PC-3 (cell line): ENCODE data around the gene DHRS1. TPM values are rescaled to one million over a fixed set of nuclear protein-coding genes. Genes with fewer than 3 reads are reported as not detected.
"Not testable (repeated sequence)": the region's sequence is repeated elsewhere in the genome, so short reads cannot be mapped to it uniquely, and the experiment has no call there.

Experiments used
- ATAC-seq: fragments of 200-7000 bp; cut with Tn5 transposase; 2 replicates; pipeline ENCODE4 v1.9.1; 2020; ENCODE audit warnings: mild to moderate bottlenecking, moderate library complexity
- BruUV-seq: library from RNA; stranded (reverse); fragments of 400-500 nt; replicated peaks from 2 replicates; lab custom pipeline; 2021; lab: Mats Ljungman, UMichigan
- CTCF ChIA-PET: fragments of 300-600 bp; sonication (Branson Sonifier 250); formaldehyde crosslinking; loops from one replicate; lab custom pipeline; 2022; ENCODE audit warnings: antibody characterized with exemption; lab: Charles Lee
- POLR2A ChIA-PET: fragments of 300-600 bp; sonication (Branson Sonifier 250); formaldehyde crosslinking; loops from one replicate; lab custom pipeline; 2022; ENCODE audit warnings: antibody characterized with exemption; ENCODE audit not compliant: unreplicated experiment; lab: Charles Lee
- DNase-seq: peaks from one replicate; pipeline ENCODE4 v3.0.0-alpha.2; 2015
- H2AFZ ChIP-seq: fragments of 300-600 bp; sonication (generic); 2 replicates; pipeline ENCODE4 v1.6.0; 2016; ENCODE audit warnings: antibody characterized with exemption, low read length
- H3F3A ChIP-seq: fragments of 300-600 bp; sonication (generic); one replicate; pipeline ENCODE4 v1.6.0; 2017; ENCODE audit warnings: antibody characterized with exemption, low read length, control low read depth, mild to moderate bottlenecking; ENCODE audit not compliant: unreplicated experiment
- H3K27ac ChIP-seq: fragments of 300-600 bp; sonication (generic); 2 replicates; pipeline ENCODE4 v1.5.1; 2016; ENCODE audit warnings: mild to moderate bottlenecking, low read length
- H3K27me3 ChIP-seq: fragments of 300-600 bp; sonication (generic); 2 replicates; pipeline ENCODE4 v1.6.1; 2016; ENCODE audit warnings: low read length, mixed read lengths
- H3K36me3 ChIP-seq: fragments of 300-600 bp; sonication (generic); 2 replicates; pipeline ENCODE4 v1.6.1; 2016; ENCODE audit warnings: low read depth, mixed run types, low read length, mixed read lengths
- H3K4me1 ChIP-seq: fragments of 300-600 bp; sonication (generic); 2 replicates; pipeline ENCODE4 v1.5.1; 2016; ENCODE audit warnings: low read length; ENCODE audit not compliant: insufficient read depth
- H3K4me2 ChIP-seq: fragments of 300-600 bp; sonication (generic); 2 replicates; pipeline ENCODE4 v1.6.0; 2016; ENCODE audit warnings: low read length
- H3K4me3 ChIP-seq: fragments of 300-600 bp; sonication (generic); 2 replicates; pipeline ENCODE4 v1.5.1; 2016; ENCODE audit warnings: mild to moderate bottlenecking, low read length, mixed read lengths
- H3K79me2 ChIP-seq: fragments of 300-600 bp; sonication (generic); 2 replicates; pipeline ENCODE4 v1.6.1; 2017; ENCODE audit warnings: low read length, mixed read lengths
- H3K9ac ChIP-seq: fragments of 300-600 bp; sonication (generic); 2 replicates; pipeline ENCODE4 v1.6.0; 2016; ENCODE audit warnings: mild to moderate bottlenecking, low read length
- H3K9me2 ChIP-seq: fragments of 300-600 bp; sonication (generic); replicated peaks from 2 replicates; pipeline ENCODE4 v1.6.1; 2016; ENCODE audit warnings: mixed run types, low read length, mixed read lengths
- H3K9me3 ChIP-seq: fragments of 300-600 bp; sonication (generic); 2 replicates; pipeline ENCODE4 v1.6.1; 2016; ENCODE audit warnings: low read length, mixed read lengths
- H4K20me1 ChIP-seq: fragments of 300-600 bp; sonication (generic); 2 replicates; pipeline ENCODE4 v1.6.1; 2016; ENCODE audit warnings: low read length, mixed read lengths
- EZH2 ChIP-seq: fragments of 300-600 bp; sonication (generic); IDR thresholded peaks from one replicate; pipeline ENCODE4 v1.6.1; 2017; ENCODE audit warnings: antibody characterized with exemption, mild to moderate bottlenecking, low read length; ENCODE audit not compliant: unreplicated experiment
- EZH2phosphoT487 ChIP-seq: fragments of 300-600 bp; sonication (generic); IDR thresholded peaks from 2 replicates; pipeline ENCODE4 v1.6.1; 2018; ENCODE audit warnings: mild to moderate bottlenecking, antibody characterized with exemption, low read length, borderline replicate concordance
- intact Hi-C: fragments of 100-400 bp; cut with micrococcal nuclease; formaldehyde crosslinking; loops from 2 replicates; pipeline ENCODE4 v1.9.0; 2023
- total RNA-seq: library from RNA; depleted of rRNA; stranded (reverse); fragments of >200 nt; gene quantifications from 2 replicates; pipeline ENCODE4 v1.2.3, GENCODE V29; 2014
- TF ChIP-seq, protein P1 (sequence below): fragments of 300-600 bp; sonication (generic); conservative IDR thresholded peaks from 2 replicates; pipeline ENCODE4 v1.5.1; 2017; ENCODE audit warnings: antibody characterized with exemption, low read depth, mild to moderate bottlenecking, low read length

DHRS1 gene
- total RNA-seq, 1 experiment from 2014 or later: 15.9 TPM

DNA sequence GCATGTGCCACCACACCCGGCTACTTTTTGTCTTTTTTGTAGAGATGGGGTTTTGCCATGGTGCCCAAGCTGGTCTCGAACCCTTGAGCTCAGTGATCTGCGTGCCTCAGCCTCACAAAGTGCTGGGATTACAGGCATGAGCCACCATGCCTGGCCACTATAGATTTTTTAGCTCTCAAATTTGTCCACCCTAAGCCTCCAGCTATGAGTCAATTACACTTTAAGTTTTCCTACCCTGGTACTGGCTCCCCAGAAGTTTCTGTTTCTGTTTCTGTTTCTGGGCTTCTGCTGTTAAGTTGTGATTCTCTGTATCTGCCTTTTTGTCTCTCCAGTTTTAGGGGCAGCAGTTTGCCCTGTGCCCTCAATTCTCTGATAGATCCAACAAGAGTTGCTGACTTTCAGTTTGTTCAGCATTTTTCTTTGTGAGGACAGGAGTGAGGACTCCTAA is 52.8 kb downstream of the DHRS1 start:
- Histone ChIP-seq H3K9me2 (no peaks in the 10 kb centered on the region), H3K4me3 (no peak overlapping the region), H3F3A (no peaks in the 10 kb centered on the region), H4K20me1 (no peaks in the 10 kb centered on the region), H3K4me1 (peaks cover 13% of the 10 kb centered on the region), H3K79me2 (peaks cover 2% of the 10 kb centered on the region; the same call in 1 of the 2 replicates), H3K27me3 (no peaks in the 10 kb centered on the region), H3K27ac (no peak overlapping the region), H3K9me3 (no peaks in the 10 kb centered on the region), H2AFZ (no peak overlapping the region), H3K9ac (no peak overlapping the region), H3K36me3 (no peaks in the 10 kb centered on the region; the same call in 1 of the 2 replicates), H3K4me2 (no peak overlapping the region)
- no TSS peak for BruUV-seq
- TF ChIP-seq EZH2phosphoT487 (no peak), EZH2 (no peak)
- TF ChIP-seq, protein P1, sequence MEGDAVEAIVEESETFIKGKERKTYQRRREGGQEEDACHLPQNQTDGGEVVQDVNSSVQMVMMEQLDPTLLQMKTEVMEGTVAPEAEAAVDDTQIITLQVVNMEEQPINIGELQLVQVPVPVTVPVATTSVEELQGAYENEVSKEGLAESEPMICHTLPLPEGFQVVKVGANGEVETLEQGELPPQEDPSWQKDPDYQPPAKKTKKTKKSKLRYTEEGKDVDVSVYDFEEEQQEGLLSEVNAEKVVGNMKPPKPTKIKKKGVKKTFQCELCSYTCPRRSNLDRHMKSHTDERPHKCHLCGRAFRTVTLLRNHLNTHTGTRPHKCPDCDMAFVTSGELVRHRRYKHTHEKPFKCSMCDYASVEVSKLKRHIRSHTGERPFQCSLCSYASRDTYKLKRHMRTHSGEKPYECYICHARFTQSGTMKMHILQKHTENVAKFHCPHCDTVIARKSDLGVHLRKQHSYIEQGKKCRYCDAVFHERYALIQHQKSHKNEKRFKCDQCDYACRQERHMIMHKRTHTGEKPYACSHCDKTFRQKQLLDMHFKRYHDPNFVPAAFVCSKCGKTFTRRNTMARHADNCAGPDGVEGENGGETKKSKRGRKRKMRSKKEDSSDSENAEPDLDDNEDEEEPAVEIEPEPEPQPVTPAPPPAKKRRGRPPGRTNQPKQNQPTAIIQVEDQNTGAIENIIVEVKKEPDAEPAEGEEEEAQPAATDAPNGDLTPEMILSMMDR: no peak
- no peak for DNase-seq
- POLR2A ChIA-PET: no interaction called here
- CTCF ChIA-PET: interaction anchor here (0.7 kb wide), 1 partner anchor 47 kb away, joined by 5 read pairs; no protein-coding TSS in a partner anchor
- intact Hi-C loops: no loop called here
- no peak for ATAC-seq

- H2AFZ ChIP-seq, intact Hi-C loops, H3K4me2 ChIP-seq, ATAC-seq, H3K27me3 ChIP-seq, POLR2A ChIA-PET, H3F3A ChIP-seq, H3K4me3 ChIP-seq, H3K36me3 ChIP-seq, BruUV-seq, DNase-seq, H4K20me1 ChIP-seq, H3K9ac ChIP-seq, H3K27ac ChIP-seq, H3K9me2 ChIP-seq, H3K9me3 ChIP-seq: not testable (repeated sequence)
- Histone ChIP-seq H3K79me2 (peaks cover 17% of the 10 kb centered on the region), H3K4me1 (peaks cover 23% of the 10 kb centered on the region)
- CTCF ChIA-PET: interaction anchor here (0.7 kb wide), 1 partner anchor 77 kb away, joined by 5 read pairs; no protein-coding TSS in a partner anchor
These were observed 54.2 kb downstream of the DHRS1 start for GRCh38 chr14:24245350-24245749.

- H3K79me2 ChIP-seq: peaks cover 26% of the 10 kb centered on the region
- no peak for TF ChIP-seq EZH2
- TF ChIP-seq, protein P1: no peak
- no peak for TF ChIP-seq EZH2phosphoT487
- ChIA-PET CTCF (interaction anchor here (0.6 to 2.6 kb wide), 2 partner anchors 54 to 64 kb away, joined by 3 to 55 read pairs; partner anchors contain the start of gene CIDEB), POLR2A (no interaction called here)
- 0 out of 2 replicates have a peak, but pooled peaks cover 3% of the 10 kb centered on the region for H4K20me1 ChIP-seq
- H3F3A ChIP-seq: no peaks in the 10 kb centered on the region
- H3K4me3 ChIP-seq: peak overlapping the region; percentile 76
- H3K9ac ChIP-seq: peak overlapping the region; percentile 88
- H2AFZ ChIP-seq: peak overlapping the region; percentile 89
- no peaks in the 10 kb centered on the region for H3K27me3 ChIP-seq
- H3K27ac ChIP-seq: peak overlapping the region; percentile 92
- H3K36me3 ChIP-seq: peaks cover 24% of the 10 kb centered on the region; the same call in 1 of the 2 replicates
- no peak for ATAC-seq
- DNase-seq: peak; percentile 21
- peaks cover 37% of the 10 kb centered on the region for H3K4me1 ChIP-seq
- no TSS peak for BruUV-seq
- H3K9me2 ChIP-seq: no peaks in the 10 kb centered on the region
- intact Hi-C loops: loop anchor here (1.0 to 2.0 kb wide), 3 partner anchors 27 to 187 kb away; partner anchors contain the start of gene RABGGTA
- peak overlapping the region; percentile 91 for H3K4me2 ChIP-seq
- no peaks in the 10 kb centered on the region for H3K9me3 ChIP-seq
These were observed 56.2 kb downstream of the DHRS1 start for GRCh38 chr14:24243336-24243836.
